NT2/D1 (cell line): ENCODE results near the gene VWC2.

Experiments
- DNase-seq: peaks from one replicate; pipeline ENCODE4 v3.0.0-alpha.2; 2011; ENCODE audit warnings: low read depth, low spot score
- H3K27me3 ChIP-seq: 2 replicates; pipeline ENCODE4 v1.6.0; 2011; ENCODE audit warnings: mild to moderate bottlenecking; ENCODE audit not compliant: insufficient read length, insufficient read depth
- H3K36me3 ChIP-seq: 2 replicates; pipeline ENCODE4 v1.6.1; 2011; ENCODE audit warnings: mild to moderate bottlenecking, low read length, mixed read lengths; ENCODE audit not compliant: insufficient read depth, insufficient read length
- H3K4me1 ChIP-seq: 2 replicates; pipeline ENCODE4 v1.5.1; 2011; ENCODE audit not compliant: insufficient read depth, insufficient read length
- H3K4me3 ChIP-seq: 2 replicates; pipeline ENCODE4 v1.5.1; 2011; ENCODE audit warnings: low read depth; ENCODE audit not compliant: insufficient read length
- H3K9ac ChIP-seq: 2 replicates; pipeline ENCODE4 v1.6.0; 2011; ENCODE audit warnings: low read depth; ENCODE audit not compliant: insufficient read length
- H3K9me3 ChIP-seq: 2 replicates; pipeline ENCODE4 v1.5.1; 2011; ENCODE audit warnings: mild to moderate bottlenecking, low read length; ENCODE audit not compliant: insufficient read depth
- SUZ12 ChIP-seq: IDR thresholded peaks from 2 replicates; pipeline ENCODE4 v1.6.1; 2011; ENCODE audit not compliant: insufficient read length, insufficient read depth; ENCODE audit errors: extremely low read depth
- YY1 ChIP-seq: IDR thresholded peaks from 2 replicates; pipeline ENCODE4 v1.6.1; 2011; ENCODE audit not compliant: insufficient read length, insufficient read depth
- ZNF274 ChIP-seq: IDR thresholded peaks from 2 replicates; pipeline ENCODE4 v1.6.1; 2011; ENCODE audit warnings: mild to moderate bottlenecking, low read depth, low read length

Gene VWC2

DNA sequence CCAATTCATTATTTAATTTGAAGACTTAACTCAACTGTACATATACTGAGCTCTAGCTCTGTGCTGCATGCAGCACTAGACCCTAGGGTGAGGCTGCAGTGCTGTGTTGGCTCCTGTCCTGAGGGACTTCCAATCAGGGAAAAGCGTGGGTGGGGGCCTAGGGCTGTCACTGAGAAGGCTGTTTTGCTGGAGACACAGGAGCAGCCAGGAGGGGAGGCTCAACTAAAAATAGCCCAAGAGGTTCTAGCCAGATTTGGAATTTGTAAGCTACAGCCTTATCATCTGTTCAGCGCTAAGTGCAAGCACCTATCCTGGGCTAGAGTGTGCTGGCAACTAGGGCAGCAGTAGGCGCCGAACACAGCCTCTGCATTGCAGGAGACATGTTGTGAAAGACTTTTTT is 121.1 kb downstream of the VWC2 start:
- Histone ChIP-seq H3K9me3 (no peaks in the 10 kb centered on the region), H3K4me1 (no peaks in the 10 kb centered on the region), H3K36me3 (no peaks in the 10 kb centered on the region), H3K27me3 (no peaks in the 10 kb centered on the region), H3K4me3 (no peak overlapping the region), H3K9ac (no peak overlapping the region)
- TF ChIP-seq YY1 (no peak), ZNF274 (no peak), SUZ12 (no peak)
- DNase-seq: no peak

DNA sequence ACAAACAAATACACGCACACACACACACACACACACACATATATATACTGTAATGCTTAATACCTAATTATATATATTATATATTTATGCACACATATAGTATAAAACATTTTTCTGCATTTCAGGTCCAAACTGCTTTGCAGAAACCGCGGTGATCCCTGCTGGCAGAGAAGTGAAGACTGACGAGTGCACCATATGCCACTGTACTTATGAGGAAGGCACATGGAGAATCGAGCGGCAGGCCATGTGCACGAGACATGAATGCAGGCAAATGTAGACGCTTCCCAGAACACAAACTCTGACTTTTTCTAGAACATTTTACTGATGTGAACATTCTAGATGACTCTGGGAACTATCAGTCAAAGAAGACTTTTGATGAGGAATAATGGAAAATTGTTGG is 138.5 kb downstream of the VWC2 start:
- Histone ChIP-seq H3K4me3 (no peak overlapping the region), H3K36me3 (no peaks in the 10 kb centered on the region), H3K9ac (no peak overlapping the region), H3K4me1 (no peaks in the 10 kb centered on the region), H3K27me3 (no peaks in the 10 kb centered on the region), H3K9me3 (0 out of 2 replicates have a peak, but pooled peaks cover 10% of the 10 kb centered on the region)
- no peak for DNase-seq
- TF ChIP-seq YY1 (no peak), SUZ12 (no peak), ZNF274 (no peak)

DNA sequence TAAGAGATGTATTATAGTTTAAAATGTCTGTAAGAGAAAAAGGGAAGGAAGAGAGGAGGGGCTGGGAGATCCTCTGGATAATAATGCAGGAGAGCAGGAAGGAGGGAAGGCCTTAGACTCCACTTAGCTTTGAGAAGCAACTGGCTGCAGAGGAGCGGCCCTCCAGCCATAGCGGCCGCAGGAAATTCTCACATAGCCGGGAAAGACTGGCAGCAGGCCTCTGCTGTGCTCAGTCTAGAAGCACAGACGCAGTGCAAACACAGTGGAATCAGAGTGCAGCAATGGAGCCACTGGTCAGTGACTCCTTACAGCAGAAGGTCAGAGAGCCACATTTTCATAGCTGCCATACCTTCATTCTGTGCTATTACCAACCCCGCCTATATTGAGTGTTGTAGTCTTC is 153.3 kb downstream of the VWC2 start:
- no peaks in the 10 kb centered on the region for H3K36me3 ChIP-seq
- H3K4me1 ChIP-seq: no peaks in the 10 kb centered on the region
- no peaks in the 10 kb centered on the region for H3K27me3 ChIP-seq
- H3K9me3 ChIP-seq: peaks cover 18% of the 10 kb centered on the region; the same call in 1 of the 2 replicates
- no peak overlapping the region for H3K9ac ChIP-seq
- no peak overlapping the region for H3K4me3 ChIP-seq
- no peak for TF ChIP-seq SUZ12
- TF ChIP-seq ZNF274: no peak
- TF ChIP-seq YY1: no peak
- DNase-seq: no peak

DNA sequence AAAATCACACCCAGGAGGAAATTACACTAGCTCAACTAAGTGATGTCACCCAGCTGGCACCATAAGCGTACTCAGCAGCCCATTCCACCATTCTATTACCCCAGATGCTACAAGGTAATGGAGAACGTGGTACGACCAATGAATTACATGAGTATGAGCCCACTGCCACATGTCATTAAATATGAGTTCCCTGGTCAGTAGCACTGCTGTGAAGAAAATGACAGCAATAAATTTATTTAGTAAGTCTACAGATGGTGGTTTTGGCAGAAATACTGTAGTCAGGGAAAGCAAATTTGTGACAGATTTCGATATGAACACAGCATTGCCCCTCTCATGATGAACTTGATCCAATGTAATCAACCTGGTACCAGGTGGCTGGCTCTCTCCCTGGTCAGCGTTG is 154.2 kb downstream of the VWC2 start:
- Histone ChIP-seq H3K4me3 (no peak overlapping the region), H3K4me1 (no peaks in the 10 kb centered on the region), H3K27me3 (no peaks in the 10 kb centered on the region), H3K9me3 (peaks cover 26% of the 10 kb centered on the region; the same call in 1 of the 2 replicates), H3K36me3 (no peaks in the 10 kb centered on the region), H3K9ac (no peak overlapping the region)
- TF ChIP-seq YY1 (no peak), SUZ12 (no peak), ZNF274 (no peak)
- DNase-seq: no peak

DNA sequence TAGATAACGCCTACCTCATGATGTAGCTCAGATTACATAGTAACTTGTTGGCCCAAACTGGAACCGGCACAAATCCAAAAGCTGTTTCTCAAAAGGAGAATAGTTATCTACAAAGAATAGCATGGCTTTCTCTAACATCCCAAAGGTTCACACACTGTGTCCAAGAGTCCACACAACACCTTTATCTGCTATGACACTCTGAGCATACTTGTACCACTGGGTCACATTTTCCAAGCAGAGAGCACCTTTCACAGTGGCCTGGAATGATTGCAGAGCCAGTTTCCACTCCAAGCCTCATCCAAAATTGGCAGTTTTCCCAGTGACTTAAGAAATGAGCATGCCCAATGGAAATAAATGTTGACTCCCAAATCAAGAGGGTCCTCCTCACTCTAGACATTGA is 155.3 kb downstream of the VWC2 start:
- DNase-seq: no peak
- H3K9me3 ChIP-seq: peaks cover 32% of the 10 kb centered on the region; the same call in 1 of the 2 replicates
- no peaks in the 10 kb centered on the region for H3K27me3 ChIP-seq
- no peaks in the 10 kb centered on the region for H3K4me1 ChIP-seq
- no peaks in the 10 kb centered on the region for H3K36me3 ChIP-seq
- TF ChIP-seq ZNF274 (no peak), SUZ12 (no peak), YY1 (no peak)
- H3K9ac ChIP-seq: no peak overlapping the region
- H3K4me3 ChIP-seq: no peak overlapping the region

DNA sequence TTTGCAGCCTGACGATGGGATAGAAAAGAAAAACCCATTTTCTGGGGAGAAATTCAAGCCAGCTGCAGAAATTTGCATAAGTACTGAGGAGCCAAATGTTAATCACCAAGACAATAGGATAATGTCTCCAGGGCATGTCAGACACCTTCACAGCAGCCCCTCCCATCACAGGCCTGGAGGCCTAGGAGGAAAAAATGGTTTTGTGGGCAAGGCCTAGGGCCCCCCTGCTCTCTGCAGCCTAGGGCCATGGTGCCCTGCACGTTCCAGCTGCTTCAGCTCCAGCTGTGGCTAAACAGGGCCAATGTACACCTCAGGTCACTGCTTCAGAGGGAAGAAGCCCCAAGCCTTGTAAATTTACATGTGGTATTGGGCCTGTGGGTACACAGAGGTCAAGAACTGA is 158.2 kb downstream of the VWC2 start:
- Histone ChIP-seq H3K27me3 (no peaks in the 10 kb centered on the region), H3K4me3 (no peak overlapping the region), H3K4me1 (no peaks in the 10 kb centered on the region), H3K9me3 (peaks cover 32% of the 10 kb centered on the region; the same call in 1 of the 2 replicates), H3K36me3 (no peaks in the 10 kb centered on the region), H3K9ac (no peak overlapping the region)
- no peak for TF ChIP-seq SUZ12
- no peak for TF ChIP-seq ZNF274
- no peak for TF ChIP-seq YY1
- no peak for DNase-seq

DNA sequence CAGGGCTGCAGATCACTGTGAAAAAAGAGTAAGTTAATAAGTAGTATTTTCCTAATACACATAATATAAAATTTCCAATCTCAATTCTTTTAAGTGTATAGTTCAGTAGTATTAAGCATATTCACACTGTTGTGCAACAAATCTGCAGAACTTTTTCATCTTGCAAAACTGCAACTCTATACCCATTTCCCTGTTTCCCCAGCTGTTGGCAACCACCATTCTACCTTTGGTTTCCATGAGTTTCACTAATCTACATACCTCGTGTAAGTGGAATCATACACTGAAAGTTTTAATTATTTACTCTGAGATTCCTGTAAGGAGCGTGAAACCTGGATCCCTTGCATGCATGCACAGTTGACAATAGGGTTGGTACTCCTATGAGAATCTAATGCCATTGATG is 164.2 kb downstream of the VWC2 start:
- Histone ChIP-seq H3K4me1 (no peaks in the 10 kb centered on the region), H3K4me3 (no peak overlapping the region), H3K36me3 (no peaks in the 10 kb centered on the region), H3K27me3 (no peaks in the 10 kb centered on the region), H3K9ac (no peak overlapping the region), H3K9me3 (peaks cover 6% of the 10 kb centered on the region; the same call in 1 of the 2 replicates)
- no peak for TF ChIP-seq YY1
- TF ChIP-seq SUZ12: no peak
- TF ChIP-seq ZNF274: no peak
- no peak for DNase-seq
